ENCODE measurements around the gene SMARCD3. TPM values are rescaled to one million over a fixed set of nuclear protein-coding genes. Genes with fewer than 3 reads are reported as not detected.

Gene SMARCD3
- total and polyA plus RNA-seq, 9 of the 15 experiments (the other 6 are each of a cell fraction or from before 2014, with no cell fraction given): 0.43 to 3.6 (median 2.6) TPM

- TF ChIP-seq FOXK2 (conservative IDR thresholded peaks at IDR 0.05 in 1 of 2, IDR thresholded peaks at IDR 0.05 in 1 of 2; ENCODE audit: low read depth in 2 of 2) (no peak), ZBTB9 (CRISPR knock-in tag; IDR thresholded peaks at IDR 0.05) (no peak), ZNF512 (tag; IDR thresholded peaks at IDR 0.05) (no peak), CXXC5 (CRISPR knock-in tag; IDR thresholded peaks at IDR 0.05) (no peak), DLX4 (CRISPR knock-in tag; IDR thresholded peaks at IDR 0.05) (no peak), NUFIP1 (IDR thresholded peaks at IDR 0.05; ENCODE audit: partially characterized antibody) (no peak), ATF3 (IDR thresholded peaks at IDR 0.05) (no peak), ATF3 (CRISPR knock-in tag; conservative IDR thresholded peaks at IDR 0.05) (no peak), ZKSCAN1 (IDR thresholded peaks at IDR 0.05; ENCODE audit: low read depth, low read length) (no peak), NR2C1 (IDR thresholded peaks at IDR 0.05) (no peak), NR2C1 (tag; IDR thresholded peaks at IDR 0.05) (no peak), KLF1 (tag; IDR thresholded peaks at IDR 0.05) (no peak), NR2F6 (CRISPR knock-in tag; IDR thresholded peaks at IDR 0.05) (no peak), GATA2 (CRISPR knock-in tag; IDR thresholded peaks at IDR 0.05) (no peak), HMGN3 (IDR thresholded peaks at IDR 0.05; ENCODE audit: borderline replicate concordance, extremely low read depth, insufficient read length, low read depth, low read length) (no peak), ZNF212 (CRISPR knock-in tag; IDR thresholded peaks at IDR 0.05) (no peak), RFX5 (IDR thresholded peaks at IDR 0.05; ENCODE audit: low read depth, low read length) (no peak), ERF (CRISPR knock-in tag; IDR thresholded peaks at IDR 0.05) (no peak)
- BruUV-seq (replicated peaks): no TSS peak
- peak; percentile 56 for FAIRE-seq
Observed at GRCh38 chr7:151202836-151203235, 45.7 kb downstream of the SMARCD3 start.

More at GRCh38 chr7:151202836-151203235, 45.7 kb downstream of the SMARCD3 start:
- Histone ChIP-seq H3K27me3 (ENCODE audit: control insufficient read depth in 2 of 2, insufficient read depth in 2 of 2, low read length in 2 of 2) (peaks cover 75 to 78% of the 10 kb centered on the region in 2 experiments; a peak in 4 of 5 replicates), H3K4me1 (replicated peaks in 1 of 2; ENCODE audit: control insufficient read depth in 2 of 2, insufficient read depth in 2 of 2, low read length in 2 of 2) (peaks cover 13 to 22% of the 10 kb centered on the region in 2 experiments), H3K27ac (ENCODE audit: extremely low read depth, low read depth, low read length) (no peak overlapping the region), H3K36me3 (ENCODE audit: control insufficient read depth, insufficient read depth, low read length) (no peaks in the 10 kb centered on the region), H3K4me2 (ENCODE audit: insufficient read depth, low read length) (no peak overlapping the region), H4K20me1 (replicated peaks; ENCODE audit: control insufficient read depth, insufficient read depth, low read length) (peaks cover 30% of the 10 kb centered on the region), H2AFZ (ENCODE audit: low read depth, low read length) (no peak overlapping the region), H3K9me3 (replicated peaks; ENCODE audit: control insufficient read depth, insufficient read depth, low read depth, low read length) (no peaks in the 10 kb centered on the region), H3K79me2 (ENCODE audit: control insufficient read depth, insufficient read depth, low read length) (no peaks in the 10 kb centered on the region), H3K9ac (ENCODE audit: insufficient read depth in 1 of 2, low read depth in 2 of 2, low read length in 2 of 2) (no peak overlapping the region), H3K4me3 (no peak overlapping the region), H3K9me1 (ENCODE audit: control insufficient read depth, insufficient read depth, low read length) (no peaks in the 10 kb centered on the region)
- DNase-seq (ENCODE audit: extremely low read depth in 1 of 4, low spot score in 3 of 4) (no peak), ATAC-seq (no peak)
- ChIA-PET POLR2A (interaction anchor here (0.8 to 2.0 kb wide), 3 partner anchors 11 to 316 kb away, joined by 3 to 7 read pairs (median 4); partner anchors contain the start of gene ABCB8), CTCF (ENCODE audit: low intra/inter-chr PET ratio) (no interaction called here)
- in situ Hi-C loops (cut with MboI): no loop called here
- intact Hi-C loops (cut with micrococcal nuclease): no loop called here
- under 1% methylated on average over 9 of the region's 9 CpGs for WGBS (ENCODE audit: insufficient coverage, low coverage, missing lambda C conversion rate)

All from K562 (cell line).